ENCODE results near the gene UBL7. TPM values are rescaled to one million over a fixed set of nuclear protein-coding genes. Genes with fewer than 3 reads are reported as not detected.
"Not testable (repeated sequence)": the region's sequence is repeated elsewhere in the genome, so short reads cannot be mapped to it uniquely, and the experiment has no call there.

The UBL7 gene
- total and polyA plus RNA-seq, 8 donors = 16.0 to 30.2 (median 19.1) TPM

- no peak for TF ChIP-seq CTCF (IDR thresholded peaks at IDR 0.05)
- no peak overlapping the region for H3K27ac ChIP-seq
- DNase-seq (no peak), FAIRE-seq (no peak), ATAC-seq (no peak)
- intact Hi-C loops (cut with DNase I) = no loop called here
- WGBS, 2 donors = 58 to 68% methylated on average over 3 of the region's 3 CpGs
- H3K36me3 ChIP-seq = no peaks in the 10 kb centered on the region
- H3K9me3 ChIP-seq = no peaks in the 10 kb centered on the region
- H3K4me1 ChIP-seq = no peaks in the 10 kb centered on the region
- H3K27me3 ChIP-seq = no peaks in the 10 kb centered on the region
- no peak overlapping the region for H3K4me3 ChIP-seq
These were observed 35.7 kb upstream of the UBL7 start for GRCh38 chr15:74496648-74497047.

GRCh38 chr15:74490339-74490689 is 29.4 kb upstream of the UBL7 start:
- ATAC-seq = no peak
- 95 to 98% methylated on average over 1 of the region's 1 CpG for WGBS, 2 donors
- H3K4me3 ChIP-seq = no peak overlapping the region
- FAIRE-seq = no peak
- no peak for TF ChIP-seq CTCF (IDR thresholded peaks at IDR 0.05)
- intact Hi-C loops (cut with DNase I) = no loop called here
- H3K36me3 ChIP-seq = no peaks in the 10 kb centered on the region
- DNase-seq = no peak
- H3K27ac ChIP-seq = no peak overlapping the region
- H3K27me3 ChIP-seq = no peaks in the 10 kb centered on the region
- H3K9me3 ChIP-seq = no peaks in the 10 kb centered on the region
- no peaks in the 10 kb centered on the region for H3K4me1 ChIP-seq

- H3K4me1 ChIP-seq = no peaks in the 10 kb centered on the region
- no peak overlapping the region for H3K27ac ChIP-seq
- DNase-seq (peak in 3 of 6 donors; percentile 25 to 58 (median 42)), FAIRE-seq (no peak), ATAC-seq (peak in 3 of 4 donors; percentile 58 to 78 (median 70))
- intact Hi-C loops (cut with DNase I) = no loop called here
- H3K9me3 ChIP-seq = no peaks in the 10 kb centered on the region
- peak; percentile 16 to 47 (median 36) for TF ChIP-seq CTCF (IDR thresholded peaks at IDR 0.05)
- whole genome bisulfite sequencing, 2 donors = 35 to 39% methylated on average over 9 of the region's 9 CpGs
- no peaks in the 10 kb centered on the region for H3K36me3 ChIP-seq
- H3K4me3 ChIP-seq = no peak overlapping the region
- H3K27me3 ChIP-seq = no peaks in the 10 kb centered on the region
These were observed 28.8 kb upstream of the UBL7 start for GRCh38 chr15:74489518-74490338.

GRCh38 chr15:74488776-74489175 is 27.8 kb upstream of the UBL7 start:
- ATAC-seq (no peak), DNase-seq (no peak), FAIRE-seq (no peak)
- H3K9me3 ChIP-seq = no peaks in the 10 kb centered on the region
- H3K36me3 ChIP-seq = no peaks in the 10 kb centered on the region
- no peaks in the 10 kb centered on the region for H3K27me3 ChIP-seq
- 84 to 90% methylated on average over 1 of the region's 1 CpG for WGBS, 2 donors
- no peak for TF ChIP-seq CTCF (IDR thresholded peaks at IDR 0.05)
- intact Hi-C loops (cut with DNase I) = no loop called here
- no peak overlapping the region for H3K4me3 ChIP-seq
- no peak overlapping the region for H3K27ac ChIP-seq
- H3K4me1 ChIP-seq = no peaks in the 10 kb centered on the region

GRCh38 chr15:74482661-74483060 is 21.7 kb upstream of the UBL7 start:
- no peaks in the 10 kb centered on the region for H3K9me3 ChIP-seq
- H3K27ac ChIP-seq = no peak overlapping the region
- FAIRE-seq (no peak), DNase-seq (no peak), ATAC-seq (no peak)
- no peaks in the 10 kb centered on the region for H3K27me3 ChIP-seq
- H3K4me1 ChIP-seq = no peaks in the 10 kb centered on the region
- H3K36me3 ChIP-seq = no peaks in the 10 kb centered on the region
- no peak overlapping the region for H3K4me3 ChIP-seq
- no peak for TF ChIP-seq CTCF (IDR thresholded peaks at IDR 0.05)
- WGBS, 2 donors = 80 to 84% methylated on average over 3 of the region's 3 CpGs
- intact Hi-C loops (cut with DNase I) = no loop called here

GRCh38 chr15:74480364-74480763 is 19.4 kb upstream of the UBL7 start:
- H3K4me1 ChIP-seq; ATAC-seq; H3K36me3 ChIP-seq; H3K9me3 ChIP-seq; FAIRE-seq; H3K4me3 ChIP-seq; H3K27ac ChIP-seq; H3K27me3 ChIP-seq; intact Hi-C loops (cut with DNase I): not testable (repeated sequence)
- 96 to 97% methylated on average over 25 to 27 of the region's 27 CpGs for WGBS, 2 donors
- peak in 1 of 6 donors; percentile 40 for DNase-seq

- intact Hi-C loops (cut with DNase I); ATAC-seq; H3K4me3 ChIP-seq; H3K27me3 ChIP-seq; H3K27ac ChIP-seq; DNase-seq; H3K4me1 ChIP-seq; H3K36me3 ChIP-seq; H3K9me3 ChIP-seq; FAIRE-seq: not testable (repeated sequence)
- WGBS, 2 donors = 91 to 96% methylated on average over 7 of the region's 7 CpGs
These were observed 10.7 kb upstream of the UBL7 start for GRCh38 chr15:74471621-74472020.
